H1 (cell line): ENCODE results near the gene CACNG1. TPM values are rescaled to one million over a fixed set of nuclear protein-coding genes. Genes with fewer than 3 reads are reported as not detected.

Experiments
- CTCF ChIA-PET: fragments of 300-600 bp; sonication (Branson Sonifier 250); formaldehyde crosslinking; loops from one replicate; lab custom pipeline; 2021; ENCODE audit not compliant: partially characterized antibody; lab: Charles Lee
- POLR2A ChIA-PET: fragments of 300-600 bp; sonication (Branson Sonifier 250); formaldehyde crosslinking; loops from one replicate; lab custom pipeline; 2021; ENCODE audit warnings: inconsistent platforms; ENCODE audit not compliant: partially characterized antibody; lab: Charles Lee
- DNase-seq, 2 experiments: peaks; one replicate each; pipeline versions ENCODE4 v3.0.0 to v3.0.0-alpha.2; 2010 to 2022; ENCODE audit warnings: low spot score in 2 of 2, low read depth in 1 of 2, mixed read lengths in 1 of 2
- FAIRE-seq: peaks from 2 replicates; lab custom pipeline; 2011; peaks lifted over from hg19 to GRCh38; lab: Jason Lieb, UNC
- H2AFZ ChIP-seq: 2 replicates; pipeline ENCODE4 v1.8.1; 2012; ENCODE audit warnings: low read length, inconsistent platforms
- H2AK5ac ChIP-seq: 2 replicates; pipeline ENCODE4 v1.6.1; 2013; ENCODE audit warnings: low read depth, low read length
- H2BK120ac ChIP-seq: replicated peaks from 2 replicates; pipeline ENCODE3; 2013; ENCODE audit warnings: low read depth, low read length, inconsistent platforms
- H2BK12ac ChIP-seq: 2 replicates; pipeline ENCODE4 v1.6.1; 2013; ENCODE audit warnings: low read depth, low read length
- H2BK15ac ChIP-seq: 2 replicates; pipeline ENCODE4 v1.6.1; 2013; ENCODE audit warnings: low read length
- H2BK20ac ChIP-seq: 2 replicates; pipeline ENCODE4 v1.6.1; 2013; ENCODE audit warnings: low read length
- H2BK5ac ChIP-seq: 2 replicates; pipeline ENCODE4 v1.6.1; 2013; ENCODE audit warnings: low read depth, low read length
- H3K14ac ChIP-seq: 2 replicates; pipeline ENCODE4 v1.6.1; 2013; ENCODE audit warnings: inconsistent platforms; ENCODE audit not compliant: insufficient read length
- H3K18ac ChIP-seq: 2 replicates; pipeline ENCODE4 v1.6.1; 2013; ENCODE audit warnings: low read length; ENCODE audit errors: extremely low read depth
- H3K23ac ChIP-seq: 2 replicates; pipeline ENCODE4 v1.6.1; 2013; ENCODE audit warnings: inconsistent platforms; ENCODE audit not compliant: insufficient read length
- H3K23me2 ChIP-seq: 2 replicates; pipeline ENCODE4 v1.6.1; 2013; ENCODE audit warnings: low read depth, low read length
- H3K27ac ChIP-seq: 2 replicates; pipeline ENCODE4 v1.6.1; 2011; ENCODE audit warnings: low read depth, low read length, inconsistent platforms
- H3K27me3 ChIP-seq, 4 experiments: replicated peaks in 1 of 4; 1 replicate in 1 of 4; 2 replicates in 3 of 4; pipeline versions ENCODE4 v1.6.1 to v1.8.1; 2011 to 2013; ENCODE audit warnings: low read length in 3 of 4, mild to moderate bottlenecking in 3 of 4, inconsistent platforms in 2 of 4, mixed read lengths in 2 of 4, moderate library complexity in 1 of 4; ENCODE audit not compliant: control insufficient read depth in 3 of 4, insufficient read depth in 3 of 4; ENCODE audit errors: extremely low read depth in 1 of 4
- H3K36me3 ChIP-seq, 4 experiments: 2 replicates each; pipeline versions ENCODE4 v1.6.1 to v1.8.1; 2011 to 2013; ENCODE audit warnings: mild to moderate bottlenecking in 4 of 4, low read length in 3 of 4, moderate library complexity in 2 of 4, control low read depth in 1 of 4, inconsistent platforms in 1 of 4; ENCODE audit not compliant: insufficient read depth in 4 of 4, control insufficient read depth in 2 of 4
- H3K4ac ChIP-seq: replicated peaks from 2 replicates; pipeline ENCODE3; 2013; ENCODE audit warnings: low read length, low read depth, mixed read lengths, inconsistent platforms; ENCODE audit not compliant: insufficient read length
- H3K4me1 ChIP-seq, 4 experiments: replicated peaks in 1 of 4; 1 replicate in 1 of 4; 2 replicates in 3 of 4; pipeline versions ENCODE4 v1.6.1 to v1.8.1; 2011 to 2013; ENCODE audit warnings: low read length in 3 of 4, inconsistent platforms in 2 of 4, mixed read lengths in 1 of 4; ENCODE audit not compliant: insufficient read depth in 4 of 4, control insufficient read depth in 3 of 4
- H3K4me2 ChIP-seq, 2 experiments: 2 replicates each; pipeline versions ENCODE4 v1.6.1 to v1.8.1; 2011 to 2013; ENCODE audit warnings: low read depth in 2 of 2, low read length in 2 of 2, control low read depth in 1 of 2, inconsistent platforms in 1 of 2, mild to moderate bottlenecking in 1 of 2; ENCODE audit not compliant: insufficient read depth in 1 of 2
- H3K4me3 ChIP-seq, 4 experiments: fragments of 200-600, 300-600 bp in 1 of 4; sonication (generic), shearing (Covaris generic), sonication (Bioruptor Twin) in 1 of 4; 2 replicates each; pipeline versions ENCODE4 v1.5.1 to v1.8.1; 2011 to 2016; ENCODE audit warnings: low read length in 4 of 4, low read depth in 3 of 4, control low read depth in 2 of 4, inconsistent platforms in 2 of 4, mild to moderate bottlenecking in 2 of 4, mixed read lengths in 1 of 4, moderate library complexity in 1 of 4; ENCODE audit not compliant: insufficient read depth in 2 of 4; ENCODE audit errors: extremely low read depth in 1 of 4
- H3K56ac ChIP-seq: replicated peaks from 2 replicates; pipeline ENCODE3; 2013; ENCODE audit warnings: low read depth, mild to moderate bottlenecking, mixed read lengths, low read length, inconsistent platforms; ENCODE audit not compliant: insufficient read length
- H3K79me1 ChIP-seq: 2 replicates; pipeline ENCODE4 v1.6.1; 2013; ENCODE audit warnings: low read depth, low read length, control low read depth
- H3K79me2 ChIP-seq, 2 experiments: 2 replicates each; pipeline versions ENCODE4 v1.6.1 to v1.8.1; 2012 to 2013; ENCODE audit warnings: low read length in 2 of 2, mild to moderate bottlenecking in 2 of 2, inconsistent platforms in 1 of 2; ENCODE audit not compliant: insufficient read depth in 2 of 2, control insufficient read depth in 1 of 2
- H3K9ac ChIP-seq, 4 experiments: replicated peaks in 1 of 4; 1 replicate in 1 of 4; 2 replicates in 3 of 4; pipeline versions ENCODE4 v1.6.1 to v1.8.1; 2011 to 2013; ENCODE audit warnings: low read depth in 3 of 4, low read length in 3 of 4, control low read depth in 2 of 4, mild to moderate bottlenecking in 2 of 4, moderate library complexity in 2 of 4, inconsistent platforms in 1 of 4; ENCODE audit errors: extremely low read depth in 1 of 4
- H3K9me3 ChIP-seq, 2 experiments: 2 replicates each; pipeline versions ENCODE4 v1.6.1 to v1.8.1; 2012 to 2013; ENCODE audit warnings: mild to moderate bottlenecking in 2 of 2, moderate library complexity in 2 of 2, control low read depth in 1 of 2, inconsistent platforms in 1 of 2, low read depth in 1 of 2, low read length in 1 of 2, mixed read lengths in 1 of 2; ENCODE audit not compliant: insufficient read depth in 2 of 2
- H4K20me1 ChIP-seq, 2 experiments: replicated peaks in 1 of 2; 2 replicates each; pipeline versions ENCODE3 to v1.8.1; 2011 to 2013; ENCODE audit warnings: inconsistent platforms in 2 of 2, low read length in 2 of 2, mild to moderate bottlenecking in 1 of 2; ENCODE audit not compliant: insufficient read depth in 2 of 2, control insufficient read depth in 1 of 2
- H4K5ac ChIP-seq: 2 replicates; pipeline ENCODE4 v1.6.1; 2013; ENCODE audit warnings: low read length, low read depth, mixed read lengths, inconsistent platforms; ENCODE audit not compliant: insufficient read length
- H4K8ac ChIP-seq: 2 replicates; pipeline ENCODE4 v1.8.0; 2013; ENCODE audit warnings: mild to moderate bottlenecking, moderate library complexity, low read length, inconsistent platforms; ENCODE audit not compliant: insufficient read depth; ENCODE audit errors: extremely low read depth
- H4K91ac ChIP-seq: replicated peaks from 2 replicates; pipeline ENCODE3; 2013; ENCODE audit warnings: low read length, mixed read lengths, inconsistent platforms; ENCODE audit not compliant: insufficient read length
- CBX5 ChIP-seq: fragments of 300-800, 300-1000 bp; sonication (generic); IDR thresholded peaks from 2 replicates; pipeline ENCODE4 v1.7.1; 2016; ENCODE audit warnings: antibody characterized with exemption, low read length, low read depth
- CEBPB ChIP-seq: IDR thresholded peaks from 2 replicates; pipeline ENCODE4 v1.6.1; 2012; ENCODE audit warnings: low read depth, low read length
- CTBP2 ChIP-seq: IDR thresholded peaks from 2 replicates; pipeline ENCODE4 v1.7.0; 2011; ENCODE audit warnings: borderline replicate concordance, mild to moderate bottlenecking, moderate library complexity, mixed read lengths, low read length; ENCODE audit not compliant: insufficient read depth, insufficient read length
- FOSL1 ChIP-seq: IDR thresholded peaks from 2 replicates; pipeline ENCODE4 v1.6.1; 2011; ENCODE audit warnings: mild to moderate bottlenecking, low read depth, low read length, moderate library complexity; ENCODE audit not compliant: insufficient read depth
- GTF2F1 ChIP-seq: IDR thresholded peaks from 2 replicates; pipeline ENCODE4 v1.6.1; 2012; ENCODE audit warnings: low read depth, low read length, improper control_type of control experiment, borderline replicate concordance
- RBBP5 ChIP-seq: IDR thresholded peaks from 2 replicates; pipeline ENCODE4 v1.7.1; 2012; ENCODE audit warnings: low read depth, mild to moderate bottlenecking, inconsistent platforms, low read length, moderate library complexity, borderline replicate concordance
- WGBS, 2 experiments: shearing (Covaris generic) in 1 of 2; methylation state at CpG; one replicate each; pipeline versions ENCODE4 v1.1.6 to v1.1.7; 2013 to 2015; ENCODE audit warnings: low lambda C conversion rate in 2 of 2, mixed read lengths in 2 of 2, inconsistent platforms in 1 of 2, low coverage in 1 of 2, missing lambda C conversion rate in 1 of 2; ENCODE audit not compliant: insufficient replicate concordance in 2 of 2, insufficient coverage in 1 of 2, insufficient read length in 1 of 2; ENCODE audit errors: extremely low coverage in 1 of 2, missing lambda C conversion rate in 1 of 2; 5-methylcytosine and 5-hydroxymethylcytosine counted together
- polyA plus RNA-seq, 7 experiments: library from polyadenylated mRNA; depleted of rRNA in 3 of 7; stranded (reverse) in 5 of 7; unstranded in 2 of 7; fragments of >200 nt in 5 of 7; fragments of 200-250 nt in 2 of 7; gene quantifications; 1 replicate in 5 of 7; 2 replicates in 1 of 7; 4 replicates in 1 of 7; pipeline versions ENCODE4 v1.2.1 to v1.2.3, GENCODE V29; 2011 to 2013; ENCODE audit warnings: missing spikeins in 2 of 7, mixed read lengths in 2 of 7
- total RNA-seq: library from RNA; stranded (reverse); fragmentation: NEBNext Ultra II Directional; extraction: Animal tissue kit (Norgen Biotek cat#: 25700); gene quantifications from 2 replicates; pipeline ENCODE4 v1.2.1, GENCODE V29; 2021

The CACNG1 gene
- total and polyA plus RNA-seq, 2 of the 8 experiments (the other 6 are each of a cell fraction or from before 2014, with no cell fraction given) = not detected

- Histone ChIP-seq H4K91ac (no peak overlapping the region), H3K4ac (no peak overlapping the region), H3K23ac (no peak overlapping the region), H3K27me3 (no peaks in the 10 kb centered on the region), H2BK120ac (no peak overlapping the region), H3K36me3 (no peaks in the 10 kb centered on the region), H2BK5ac (no peak overlapping the region), H2AFZ (no peak overlapping the region), H3K27ac (no peak overlapping the region), H3K79me2 (no peaks in the 10 kb centered on the region), H3K4me2 (no peak overlapping the region), H3K9me3 (no peaks in the 10 kb centered on the region), H2BK12ac (no peak overlapping the region), H2BK15ac (no peak overlapping the region), H3K4me1 (no peaks in the 10 kb centered on the region; a peak in 1 of 7 replicates), H3K14ac (no peak overlapping the region), H4K5ac (no peak overlapping the region), H2AK5ac (no peak overlapping the region), H3K9ac (no peak overlapping the region), H3K4me3 (no peak overlapping the region), H4K8ac (no peak overlapping the region), H3K18ac (no peak overlapping the region), H2BK20ac (no peak overlapping the region), H3K23me2 (no peaks in the 10 kb centered on the region), H3K56ac (no peak overlapping the region), H3K79me1 (no peaks in the 10 kb centered on the region), H4K20me1 (no peaks in the 10 kb centered on the region)
- DNase-seq (no peak), FAIRE-seq (no peak)
- WGBS, 2 experiments = 91% methylated on average over 13 of the region's 14 CpGs; no CpG with 5 or more reads in 1 of the 2 experiments
- CTCF ChIA-PET = interaction anchor here (0.9 to 3.5 kb wide), 4 partner anchors 13 to 103 kb away, joined by 3 to 19 read pairs (median 6); no protein-coding TSS in a partner anchor
- POLR2A ChIA-PET = no interaction called here
- TF ChIP-seq GTF2F1 (no peak), FOSL1 (no peak), CTBP2 (no peak), RBBP5 (no peak), CEBPB (no peak), CBX5 (no peak)
These were observed 26.4 kb upstream of the CACNG1 start for GRCh38 chr17:67017910-67018309.
